H9 (cell line): Measurements from ENCODE around the gene NBDY. TPM values are rescaled to one million over a fixed set of nuclear protein-coding genes. Genes with fewer than 3 reads are reported as not detected.

Experiments
- DNase-seq: peaks from one replicate; pipeline ENCODE4 v3.0.0-alpha.2; 2017
- H2AFZ ChIP-seq: one replicate; pipeline ENCODE4 v1.6.1; 2013; ENCODE audit warnings: mild to moderate bottlenecking, low read length, control low read depth, moderate library complexity
- H2AK5ac ChIP-seq: 2 replicates; pipeline ENCODE4 v1.6.1; 2013; ENCODE audit warnings: low read length, control low read depth, mixed read lengths; ENCODE audit not compliant: insufficient read length
- H2BK120ac ChIP-seq: one replicate; pipeline ENCODE4 v1.6.1; 2013; ENCODE audit warnings: low read depth, mild to moderate bottlenecking, low read length, control low read depth, inconsistent platforms; ENCODE audit not compliant: poor library complexity, severe bottlenecking
- H2BK12ac ChIP-seq: 2 replicates; pipeline ENCODE4 v1.6.1; 2013; ENCODE audit warnings: low read length, control low read depth, mixed read lengths, low read depth; ENCODE audit not compliant: insufficient read length
- H2BK15ac ChIP-seq: 2 replicates; pipeline ENCODE4 v1.6.1; 2013; ENCODE audit warnings: low read depth, low read length, control low read depth
- H2BK20ac ChIP-seq: one replicate; pipeline ENCODE4 v1.6.1; 2013; ENCODE audit warnings: low read depth, mild to moderate bottlenecking, low read length, control low read depth, inconsistent platforms; ENCODE audit not compliant: poor library complexity, severe bottlenecking
- H2BK5ac ChIP-seq: 2 replicates; pipeline ENCODE4 v1.6.1; 2013; ENCODE audit warnings: low read length, control low read depth, mixed read lengths; ENCODE audit not compliant: insufficient read length
- H3K14ac ChIP-seq: 2 replicates; pipeline ENCODE4 v1.6.1; 2013; ENCODE audit warnings: low read length, control low read depth; ENCODE audit not compliant: insufficient read depth
- H3K18ac ChIP-seq: 2 replicates; pipeline ENCODE4 v1.6.1; 2013; ENCODE audit warnings: low read depth, mild to moderate bottlenecking, mixed read lengths, low read length, control low read depth; ENCODE audit not compliant: insufficient read length
- H3K23ac ChIP-seq: 2 replicates; pipeline ENCODE4 v1.6.1; 2013; ENCODE audit warnings: low read length, control low read depth, mixed read lengths, low read depth; ENCODE audit not compliant: insufficient read length
- H3K23me2 ChIP-seq: 2 replicates; pipeline ENCODE4 v1.6.1; 2013; ENCODE audit warnings: low read depth, mild to moderate bottlenecking, mixed read lengths, low read length, control low read depth; ENCODE audit not compliant: insufficient read length, poor library complexity, severe bottlenecking
- H3K27ac ChIP-seq: 2 replicates; pipeline ENCODE4 v1.5.1; 2013; ENCODE audit warnings: low read length, control low read depth, mixed read lengths, low read depth; ENCODE audit not compliant: insufficient read length
- H3K27me3 ChIP-seq: 2 replicates; pipeline ENCODE4 v1.6.1; 2013; ENCODE audit warnings: low read length, control low read depth, inconsistent platforms; ENCODE audit not compliant: insufficient read depth
- H3K4ac ChIP-seq: 2 replicates; pipeline ENCODE4 v1.6.1; 2013; ENCODE audit warnings: low read depth, mild to moderate bottlenecking, control low read depth, inconsistent platforms, low read length, moderate library complexity
- H3K4me1 ChIP-seq: 2 replicates; pipeline ENCODE4 v1.6.1; 2013; ENCODE audit warnings: low read length, control low read depth, inconsistent platforms; ENCODE audit not compliant: insufficient read depth
- H3K4me2 ChIP-seq: 2 replicates; pipeline ENCODE4 v1.6.1; 2013; ENCODE audit warnings: low read length, control low read depth, mixed read lengths; ENCODE audit not compliant: insufficient read length, insufficient read depth
- H3K56ac ChIP-seq: 2 replicates; pipeline ENCODE4 v1.6.1; 2013; ENCODE audit warnings: low read depth, mild to moderate bottlenecking, mixed read lengths, low read length, control low read depth; ENCODE audit not compliant: insufficient read length
- H3K79me1 ChIP-seq: 2 replicates; pipeline ENCODE4 v1.6.1; 2013; ENCODE audit warnings: low read depth, mild to moderate bottlenecking, moderate library complexity, low read length, control low read depth, inconsistent platforms; ENCODE audit not compliant: insufficient read depth, poor library complexity, severe bottlenecking
- H3K79me2 ChIP-seq: 2 replicates; pipeline ENCODE4 v1.6.1; 2013; ENCODE audit warnings: low read length, control low read depth, inconsistent platforms; ENCODE audit not compliant: insufficient read depth
- H3K9ac ChIP-seq: 2 replicates; pipeline ENCODE4 v1.6.1; 2013; ENCODE audit warnings: low read length, control low read depth, mixed read lengths; ENCODE audit not compliant: insufficient read length; ENCODE audit errors: extremely low read depth
- H3K9me3 ChIP-seq: one replicate; pipeline ENCODE4 v1.6.1; 2013; ENCODE audit warnings: low read depth, low read length, inconsistent platforms; ENCODE audit not compliant: control insufficient read depth
- H3T11ph ChIP-seq: one replicate; pipeline ENCODE4 v1.6.1; 2013; ENCODE audit warnings: mild to moderate bottlenecking, low read length, control low read depth, inconsistent platforms
- H4K20me1 ChIP-seq: one replicate; pipeline ENCODE4 v1.6.1; 2013; ENCODE audit not compliant: control insufficient read depth, insufficient read length, insufficient read depth
- H4K5ac ChIP-seq: 2 replicates; pipeline ENCODE4 v1.6.1; 2013; ENCODE audit warnings: low read depth, mild to moderate bottlenecking, mixed read lengths, low read length, control low read depth; ENCODE audit not compliant: insufficient read length
- H4K8ac ChIP-seq: replicated peaks from 2 replicates; pipeline ENCODE4 v1.6.1; 2013; ENCODE audit warnings: low read length, control low read depth, mixed read lengths, low read depth; ENCODE audit not compliant: insufficient read length
- H4K91ac ChIP-seq: 2 replicates; pipeline ENCODE4 v1.6.1; 2013; ENCODE audit warnings: low read depth, mild to moderate bottlenecking, moderate library complexity, mixed read lengths, low read length, control low read depth; ENCODE audit not compliant: insufficient read length
- H3K27ac Mint-ChIP-seq, 3 experiments: 2 replicates in 2 of 3; 3 replicates in 1 of 3; pipeline ENCODE4 v1.8.0; 2020 to 2021; ENCODE audit warnings: mixed read lengths in 3 of 3, mild to moderate bottlenecking in 1 of 3, moderate library complexity in 1 of 3
- H3K27me3 Mint-ChIP-seq: 2 replicates; pipeline ENCODE4 v1.8.0; 2021; ENCODE audit warnings: low read depth, mild to moderate bottlenecking, moderate library complexity, mixed read lengths
- H3K36me3 Mint-ChIP-seq, 3 experiments: 2 replicates in 2 of 3; 3 replicates in 1 of 3; pipeline ENCODE4 v1.8.0; 2020 to 2021; ENCODE audit warnings: low read depth in 3 of 3, mixed read lengths in 3 of 3; ENCODE audit not compliant: insufficient read depth in 1 of 3
- H3K4me1 Mint-ChIP-seq, 2 experiments: 2 replicates each; pipeline ENCODE4 v1.8.0; 2020; ENCODE audit warnings: mixed read lengths in 2 of 2
- H3K4me3 Mint-ChIP-seq, 2 experiments: 2 replicates in 1 of 2; 3 replicates in 1 of 2; pipeline ENCODE4 v1.8.0; 2020 to 2021; ENCODE audit warnings: mild to moderate bottlenecking in 2 of 2, mixed read lengths in 2 of 2, moderate library complexity in 1 of 2
- H3K9me3 Mint-ChIP-seq, 2 experiments: 2 replicates in 1 of 2; 3 replicates in 1 of 2; pipeline ENCODE4 v1.8.0; 2020; ENCODE audit warnings: mild to moderate bottlenecking in 2 of 2, mixed read lengths in 2 of 2, moderate library complexity in 1 of 2
- CTCF ChIP-seq: fragments of 200-600 bp; sonication (generic); conservative IDR thresholded peaks from 3 replicates; pipeline ENCODE4 v1.8.0; 2021; ENCODE audit warnings: antibody characterized with exemption, mild to moderate bottlenecking
- WGBS: extraction: QIAGEN DNeasy Blood & Tissue Kit; methylation state at CpG from one replicate; pipeline ENCODE4 v1.1.7; 2013; ENCODE audit warnings: missing lambda C conversion rate, low lambda C conversion rate, mixed read lengths; ENCODE audit not compliant: insufficient read length; ENCODE audit errors: extremely low coverage; 5-methylcytosine and 5-hydroxymethylcytosine counted together
- total RNA-seq: library from RNA; stranded (reverse); gene quantifications from 2 replicates; pipeline ENCODE4 v1.2.1, GENCODE V29; 2021

NBDY gene
- total RNA-seq, 1 experiment from 2014 or later, result 62.5 TPM

GRCh38 chrX:56802428-56802827 is 73.4 kb downstream of the NBDY start:
- no peak overlapping the region for H3T11ph ChIP-seq
- no peak overlapping the region for H2BK120ac ChIP-seq
- Mint-ChIP-seq H3K27me3 (no peaks in the 10 kb centered on the region; the same call in 1 of the 2 replicates), H3K4me1 (peaks cover 28 to 32% of the 10 kb centered on the region in 2 experiments), H3K9me3 (peaks cover 45 to 69% of the 10 kb centered on the region in 2 experiments), H3K4me3 (no peak overlapping the region), H3K36me3 (peaks cover 14 to 38% (median 32%) of the 10 kb centered on the region in 3 experiments), H3K27ac (no peak overlapping the region; a peak in 1 of 7 replicates)
- no peak overlapping the region for H2BK15ac ChIP-seq
- no peaks in the 10 kb centered on the region for H3K27me3 ChIP-seq
- H2AK5ac ChIP-seq, result no peak overlapping the region
- H3K79me1 ChIP-seq, result no peaks in the 10 kb centered on the region
- no peak overlapping the region for H2BK5ac ChIP-seq
- H3K9me3 ChIP-seq, result no peaks in the 10 kb centered on the region
- H3K14ac ChIP-seq, result no peak overlapping the region
- H4K91ac ChIP-seq, result no peak overlapping the region
- H4K5ac ChIP-seq, result no peak overlapping the region
- no peak overlapping the region for H3K56ac ChIP-seq
- H3K79me2 ChIP-seq, result 0 out of 2 replicates have a peak, but pooled peaks cover 2% of the 10 kb centered on the region
- H3K27ac ChIP-seq, result no peak overlapping the region
- H3K18ac ChIP-seq, result no peak overlapping the region
- H3K4me2 ChIP-seq, result no peak overlapping the region
- H2BK12ac ChIP-seq, result no peak overlapping the region
- peaks cover 10% of the 10 kb centered on the region; the same call in 1 of the 2 replicates for H3K4me1 ChIP-seq
- no peaks in the 10 kb centered on the region for H4K20me1 ChIP-seq
- no peak overlapping the region for H2BK20ac ChIP-seq
- no peak overlapping the region for H2AFZ ChIP-seq
- H3K4ac ChIP-seq, result no peak overlapping the region
- no peak overlapping the region for H3K23ac ChIP-seq
- no peak for DNase-seq
- no peak for TF ChIP-seq CTCF
- H4K8ac ChIP-seq, result no peak overlapping the region
- no peaks in the 10 kb centered on the region for H3K23me2 ChIP-seq
- H3K9ac ChIP-seq, result no peak overlapping the region
- WGBS, result no CpG with 5 or more reads among the region's 4 CpGs
